ENCODE data around the gene TRANK1. TPM values are rescaled to one million over a fixed set of nuclear protein-coding genes. Genes with fewer than 3 reads are reported as not detected.

TRANK1 gene
- total RNA-seq, 1 donor from 2014 or later, result 135 TPM

GRCh38 chr3:36823806-36824205 lies 121.0 kb downstream of the TRANK1 start:
- intact Hi-C loops (cut with micrococcal nuclease), result no loop called here
- no peak overlapping the region for H3K27ac Mint-ChIP-seq
- H3K27me3 Mint-ChIP-seq, result no peaks in the 10 kb centered on the region
- no peaks in the 10 kb centered on the region for H3K4me1 Mint-ChIP-seq
- ChIA-PET CTCF (no interaction called here), POLR2A (no interaction called here)
- no peaks in the 10 kb centered on the region for H3K9me3 Mint-ChIP-seq
- no peak for ATAC-seq (ENCODE audit: low read depth)
- no peak for TF ChIP-seq CTCF (IDR thresholded peaks at IDR 0.05)
- H3K36me3 Mint-ChIP-seq (ENCODE audit: low read depth), result peaks cover 66% of the 10 kb centered on the region
- H3K4me3 Mint-ChIP-seq, result no peak overlapping the region
- DNase-seq, result no peak

GRCh38 chr3:36820083-36820482 lies 124.8 kb downstream of the TRANK1 start:
- Mint-ChIP-seq H3K4me3 (no peak overlapping the region), H3K9me3 (no peaks in the 10 kb centered on the region), H3K27me3 (no peaks in the 10 kb centered on the region), H3K4me1 (no peaks in the 10 kb centered on the region), H3K36me3 (ENCODE audit: low read depth) (peaks cover 33% of the 10 kb centered on the region), H3K27ac (no peak overlapping the region)
- TF ChIP-seq CTCF (IDR thresholded peaks at IDR 0.05), result no peak
- ChIA-PET POLR2A (no interaction called here), CTCF (interaction anchor here (0.7 kb wide), 1 partner anchor 9 kb away, joined by 3 read pairs; no protein-coding TSS in a partner anchor)
- ATAC-seq (ENCODE audit: low read depth) (no peak), DNase-seq (no peak)
- intact Hi-C loops (cut with micrococcal nuclease), result no loop called here

GRCh38 chr3:36817806-36818533 lies 126.9 kb downstream of the TRANK1 start:
- no peak for DNase-seq
- CTCF ChIA-PET, result interaction anchor here (1.5 kb wide), 1 partner anchor 142 kb away, joined by 5 read pairs; no protein-coding TSS in a partner anchor
- POLR2A ChIA-PET, result no interaction called here
- no peak overlapping the region for H3K27ac Mint-ChIP-seq
- intact Hi-C loops (cut with micrococcal nuclease), result no loop called here
- H3K27me3 Mint-ChIP-seq, result no peaks in the 10 kb centered on the region
- H3K4me3 Mint-ChIP-seq, result no peak overlapping the region
- H3K36me3 Mint-ChIP-seq (ENCODE audit: low read depth), result peaks cover 14% of the 10 kb centered on the region
- no peak for TF ChIP-seq CTCF (IDR thresholded peaks at IDR 0.05)
- H3K4me1 Mint-ChIP-seq, result no peaks in the 10 kb centered on the region
- H3K9me3 Mint-ChIP-seq, result no peaks in the 10 kb centered on the region
- ATAC-seq (ENCODE audit: low read depth), result no peak

DNA sequence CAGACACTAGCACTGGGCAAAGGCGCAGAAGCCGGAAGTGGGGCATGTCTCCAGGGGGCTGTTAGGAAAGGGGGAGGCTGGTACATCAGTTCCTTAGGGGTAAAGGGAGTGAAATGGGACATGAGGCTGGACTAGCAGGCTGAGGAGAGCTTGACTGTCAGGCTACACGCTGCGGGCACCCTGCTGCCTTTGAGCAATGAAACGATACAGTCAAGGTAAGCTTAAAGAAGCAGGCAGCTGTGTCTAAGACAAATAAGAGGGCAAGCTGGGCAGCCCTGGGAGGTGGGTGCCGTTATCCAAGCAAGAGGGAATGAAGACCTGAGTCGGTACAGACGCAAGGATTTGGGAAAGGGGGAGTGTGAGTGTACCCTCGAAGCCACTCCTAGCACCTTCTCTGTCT lies 129.5 kb downstream of the TRANK1 start:
- no peak for TF ChIP-seq CTCF (IDR thresholded peaks at IDR 0.05)
- H3K27me3 Mint-ChIP-seq, result no peaks in the 10 kb centered on the region
- intact Hi-C loops (cut with micrococcal nuclease), result no loop called here
- H3K9me3 Mint-ChIP-seq, result no peaks in the 10 kb centered on the region
- H3K36me3 Mint-ChIP-seq (ENCODE audit: low read depth), result no peaks in the 10 kb centered on the region
- DNase-seq, result no peak
- H3K27ac Mint-ChIP-seq, result no peak overlapping the region
- CTCF ChIA-PET, result interaction anchor here (1.1 kb wide), 1 partner anchor 143 kb away, joined by 3 read pairs; no protein-coding TSS in a partner anchor
- H3K4me1 Mint-ChIP-seq, result no peaks in the 10 kb centered on the region
- POLR2A ChIA-PET, result no interaction called here
- H3K4me3 Mint-ChIP-seq, result no peak overlapping the region
- ATAC-seq (ENCODE audit: low read depth), result no peak

GRCh38 chr3:36814776-36815175 lies 130.1 kb downstream of the TRANK1 start:
- no peak for TF ChIP-seq CTCF (IDR thresholded peaks at IDR 0.05)
- Mint-ChIP-seq H3K36me3 (ENCODE audit: low read depth) (no peaks in the 10 kb centered on the region), H3K27ac (no peak overlapping the region), H3K4me3 (no peak overlapping the region), H3K9me3 (no peaks in the 10 kb centered on the region), H3K4me1 (no peaks in the 10 kb centered on the region), H3K27me3 (no peaks in the 10 kb centered on the region)
- intact Hi-C loops (cut with micrococcal nuclease), result no loop called here
- ChIA-PET CTCF (interaction anchor here (1.1 kb wide), 1 partner anchor 144 kb away, joined by 3 read pairs; no protein-coding TSS in a partner anchor), POLR2A (no interaction called here)
- DNase-seq (no peak), ATAC-seq (ENCODE audit: low read depth) (no peak)

Data from activated B cell treated with CpG ODN at 0.5 μM for 24 hours (primary cell).